Activated CD8-positive, alpha-beta memory T cell treated with anti-CD3 and anti-CD28 coated beads, Interleukin-2, amount 50 U/mL, for 24 hours (primary cell): ENCODE data around the gene KCTD7.
"Not testable (repeated sequence)": the region's sequence is repeated elsewhere in the genome, so short reads cannot be mapped to it uniquely, and the experiment has no call there.

ENCODE experiments used
- DNase-seq: peaks from one replicate; pipeline ENCODE4 v3.0.0-alpha.2; 2020; ENCODE audit errors: extremely low read depth

The KCTD7 gene

DNA sequence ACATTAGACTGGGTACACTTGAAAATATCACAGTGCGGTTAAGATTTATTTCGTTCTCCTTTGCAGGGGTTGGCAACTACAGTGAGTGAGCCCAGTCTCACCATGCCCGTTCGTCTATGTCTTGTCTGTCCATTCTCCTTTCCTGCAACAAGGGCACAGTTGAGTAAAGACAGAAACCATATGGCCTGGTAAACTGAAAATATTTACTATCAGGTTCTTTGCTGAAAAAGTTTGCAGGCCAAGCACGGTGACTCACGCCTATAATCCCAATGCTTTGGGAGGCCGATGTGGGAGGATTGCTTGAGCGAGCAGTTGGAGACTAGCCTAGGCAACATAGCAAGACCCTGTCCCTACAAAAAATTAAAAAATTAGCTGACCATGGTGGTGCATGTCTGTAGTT is 11.4 kb upstream of the KCTD7 start:
- DNase-seq: no peak

GRCh38 chr7:66619341-66619948 is 9.2 kb upstream of the KCTD7 start:
- DNase-seq: not testable (repeated sequence)

DNA sequence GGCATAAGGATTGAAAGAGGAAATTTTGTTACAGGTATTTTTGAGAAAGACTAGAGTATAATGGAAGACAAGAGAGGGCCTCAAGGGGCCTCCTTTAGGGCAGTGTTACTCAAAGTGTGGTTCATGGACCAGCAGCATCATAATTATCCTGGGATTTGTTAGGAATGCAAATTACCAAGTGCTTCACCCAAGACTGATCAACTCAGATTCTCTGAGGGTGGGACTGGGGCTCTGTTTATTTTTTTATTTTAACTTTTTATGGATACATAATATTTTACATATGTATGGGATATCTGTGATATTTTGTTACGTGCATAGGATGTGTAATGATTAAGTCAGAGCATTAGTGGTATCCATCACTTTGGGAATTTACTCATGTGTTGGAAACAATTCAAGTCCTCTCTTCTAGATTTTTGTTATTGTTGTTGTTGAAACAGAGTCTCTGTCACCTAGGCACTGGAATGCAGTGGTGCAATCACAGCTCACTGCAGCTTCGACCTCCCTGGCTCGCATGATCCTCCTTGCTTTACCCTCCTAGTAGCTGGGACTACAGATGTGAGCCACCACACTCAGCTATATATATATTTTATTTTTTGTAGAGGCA is 2.2 kb upstream of the KCTD7 start:
- DNase-seq: no peak

DNA sequence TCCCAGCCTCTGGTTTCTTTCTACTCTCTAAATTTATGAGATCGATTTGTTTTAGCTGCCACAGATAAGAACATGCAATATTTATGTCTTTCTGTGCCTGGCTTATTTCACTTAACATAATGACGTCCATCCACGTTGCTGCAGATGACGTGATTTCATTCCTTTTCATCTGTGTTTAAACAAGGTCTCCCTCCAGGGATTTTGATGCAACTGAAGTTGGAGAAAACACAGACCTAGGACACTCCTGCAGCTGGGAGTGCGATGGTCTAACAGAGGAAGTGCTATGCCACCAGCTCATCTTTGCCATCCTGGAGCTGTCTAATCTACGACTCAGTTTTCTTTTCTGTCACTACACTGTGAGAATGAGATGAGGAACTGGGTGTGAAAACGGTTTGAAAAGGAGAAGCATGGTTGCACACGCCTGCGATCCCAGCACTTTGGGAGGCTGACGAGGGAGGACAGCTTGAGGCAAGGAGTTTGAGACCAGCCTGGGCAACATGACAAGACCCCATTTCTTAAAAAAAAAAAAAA is 1.5 kb upstream of the KCTD7 start:
- no peak for DNase-seq

GRCh38 chr7:66627881-66628360 is 760 bp upstream of the KCTD7 start:
- no peak for DNase-seq

- no peak for DNase-seq
These were observed 761 bp downstream of the KCTD7 start for GRCh38 chr7:66629222-66630062.

GRCh38 chr7:66630531-66630930 is 1.9 kb downstream of the KCTD7 start:
- no peak for DNase-seq

- no peak for DNase-seq
These were observed 2.8 kb downstream of the KCTD7 start for GRCh38 chr7:66631471-66631870.

DNA sequence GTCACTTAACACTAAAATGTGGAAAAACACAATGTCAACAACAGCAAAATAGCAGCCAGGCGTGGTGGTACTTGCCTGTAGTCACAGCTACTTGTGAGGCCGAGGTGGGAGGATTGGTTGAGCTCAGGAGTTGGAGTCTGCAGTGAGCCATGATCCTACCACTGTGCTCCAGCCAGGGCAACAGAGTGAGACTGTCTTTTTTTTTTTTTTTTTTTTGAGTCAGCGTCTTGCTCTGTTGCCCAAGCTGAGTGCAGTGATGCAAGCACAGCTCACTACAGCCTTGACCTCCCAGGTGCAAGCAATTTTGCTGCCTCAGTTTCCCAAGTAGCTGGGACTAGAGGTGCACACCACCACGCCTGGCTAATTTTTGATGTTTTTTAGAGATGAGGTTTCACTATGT is 6.1 kb downstream of the KCTD7 start:
- no peak for DNase-seq

GRCh38 chr7:66635322-66635981 is 6.8 kb downstream of the KCTD7 start:
- DNase-seq: not testable (repeated sequence)

- not testable (repeated sequence) for DNase-seq
These were observed 7.4 kb downstream of the KCTD7 start for GRCh38 chr7:66635982-66636546.

GRCh38 chr7:66638309-66639099 is 9.8 kb downstream of the KCTD7 start:
- no peak for DNase-seq

DNA sequence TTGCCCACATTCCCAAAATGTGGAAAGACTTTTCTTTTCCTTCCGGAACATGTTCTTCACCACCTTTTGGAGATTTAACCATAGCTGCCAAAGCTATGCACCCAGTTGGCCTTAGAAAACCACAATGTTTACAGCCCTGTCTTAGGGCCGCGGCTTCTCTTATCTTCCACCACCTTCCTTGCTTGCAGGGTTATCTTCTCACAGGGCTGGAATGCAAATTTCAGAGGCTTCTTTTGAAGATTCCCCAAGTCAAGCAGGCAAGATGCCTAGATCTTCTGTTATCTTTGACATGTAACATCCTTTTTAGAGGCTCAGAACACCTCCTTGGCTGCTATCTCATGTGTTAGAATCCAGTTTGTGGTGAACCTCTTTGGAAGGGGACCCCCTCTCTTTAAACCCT is 11.1 kb downstream of the KCTD7 start:
- DNase-seq: no peak

GRCh38 chr7:66640802-66641525 is 12.3 kb downstream of the KCTD7 start:
- DNase-seq: no peak

- DNase-seq: no peak
These were observed 12.8 kb downstream of the KCTD7 start for GRCh38 chr7:66641526-66641871.

DNA sequence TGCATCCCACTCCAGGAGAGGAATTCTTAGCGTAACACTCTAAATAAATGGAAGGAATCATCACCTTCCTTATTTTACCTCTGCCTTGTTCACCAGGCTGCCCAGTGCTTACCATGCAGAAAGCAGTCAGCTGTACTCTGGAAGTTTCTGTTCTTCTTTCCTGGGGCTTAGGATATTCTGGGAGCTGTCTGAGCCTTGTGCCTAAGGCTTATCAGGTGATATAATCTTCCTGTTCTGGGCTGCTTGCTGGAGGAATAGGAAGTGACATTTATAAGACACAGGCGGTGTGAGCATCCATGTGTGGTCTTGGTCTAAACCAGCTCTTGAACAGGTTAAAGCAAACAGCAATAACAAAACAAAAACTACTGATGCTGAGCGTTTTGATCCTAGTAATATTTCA is 13.5 kb downstream of the KCTD7 start:
- no peak for DNase-seq

- DNase-seq: no peak
These were observed 14.3 kb downstream of the KCTD7 start for GRCh38 chr7:66642932-66643331.

GRCh38 chr7:66643395-66643794 is 14.7 kb downstream of the KCTD7 start:
- DNase-seq: no peak

DNA sequence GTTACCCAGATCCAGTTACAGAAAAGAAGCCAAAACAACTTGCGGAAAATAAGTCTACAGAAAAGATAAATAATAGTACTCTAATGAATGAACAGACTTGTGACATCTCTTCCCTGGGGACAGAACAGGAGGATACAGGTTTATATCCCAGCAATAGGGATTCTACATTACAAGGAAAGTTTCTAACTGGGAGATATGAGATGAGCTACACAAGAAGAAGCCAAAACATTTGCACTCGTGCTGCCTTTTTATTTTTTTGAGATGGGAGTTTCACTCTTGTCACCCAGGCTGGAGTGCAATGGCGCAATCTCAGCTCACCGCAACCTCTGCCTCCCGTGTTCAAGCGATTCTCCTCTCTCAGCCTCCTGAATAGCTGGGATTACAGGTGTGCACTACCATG is 22.3 kb downstream of the KCTD7 start:
- not testable (repeated sequence) for DNase-seq

DNA sequence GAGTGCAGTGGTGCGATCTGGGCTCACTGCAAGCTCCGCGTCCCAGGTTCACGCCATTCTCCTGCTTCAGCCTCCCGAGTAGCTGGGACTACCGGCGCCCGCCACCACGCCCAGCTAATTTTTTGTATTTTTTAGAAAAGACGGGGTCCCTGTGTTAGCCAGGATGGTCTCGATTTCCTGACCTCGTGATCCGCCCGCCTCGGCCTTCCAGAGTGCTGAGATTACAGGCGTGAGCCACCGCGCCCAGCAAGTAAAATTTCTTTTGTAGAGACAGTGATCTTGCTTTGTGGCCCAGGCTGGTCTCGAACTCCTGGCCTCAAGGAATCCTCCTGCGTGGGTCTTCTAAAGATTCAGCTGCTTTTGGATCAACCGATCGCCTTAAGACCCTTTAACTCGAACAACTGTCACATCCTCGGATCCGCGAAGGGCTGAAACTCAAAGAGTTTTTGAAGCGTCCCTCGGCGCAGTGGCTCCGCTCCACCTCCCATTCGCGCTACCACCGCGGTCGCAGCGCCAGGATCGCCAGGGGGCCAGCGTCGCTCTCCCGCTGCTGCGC is 25.1 kb downstream of the KCTD7 start:
- DNase-seq: not testable (repeated sequence)
